ENCODE measurements around the gene PPP2R5D. TPM values are rescaled to one million over a fixed set of nuclear protein-coding genes. Genes with fewer than 3 reads are reported as not detected.
"Not testable (repeated sequence)": the region's sequence is repeated elsewhere in the genome, so short reads cannot be mapped to it uniquely, and the experiment has no call there.

The PPP2R5D gene
- polyA plus RNA-seq, 3 donors: 67.5 to 73.5 (median 70.1) TPM

GRCh38 chr6:42988486-42989020 is 4.2 kb downstream of the PPP2R5D start:
- no peak for DNase-seq (ENCODE audit: low read depth in 3 of 3, low spot score in 2 of 3)

GRCh38 chr6:42989923-42990322 is 5.6 kb downstream of the PPP2R5D start:
- DNase-seq (ENCODE audit: low read depth in 3 of 3, low spot score in 2 of 3): no peak

GRCh38 chr6:42993445-42993844 is 9.1 kb downstream of the PPP2R5D start:
- DNase-seq (ENCODE audit: low read depth in 3 of 3, low spot score in 2 of 3): no peak

GRCh38 chr6:42996513-42996912 is 12.1 kb downstream of the PPP2R5D start:
- DNase-seq (ENCODE audit: low read depth in 3 of 3, low spot score in 2 of 3): no peak

- not testable (repeated sequence) for DNase-seq (ENCODE audit: low read depth in 3 of 3, low spot score in 2 of 3)
These were observed 13.8 kb downstream of the PPP2R5D start for GRCh38 chr6:42998205-42998604.

GRCh38 chr6:43001843-43002242 is 17.5 kb downstream of the PPP2R5D start:
- DNase-seq (ENCODE audit: low read depth in 3 of 3, low spot score in 2 of 3): no peak

GRCh38 chr6:43005844-43006243 is 21.5 kb downstream of the PPP2R5D start:
- no peak for DNase-seq (ENCODE audit: low read depth in 3 of 3, low spot score in 2 of 3)

- no peak for DNase-seq (ENCODE audit: low read depth in 3 of 3, low spot score in 2 of 3)
These were observed 21.9 kb downstream of the PPP2R5D start for GRCh38 chr6:43006251-43006650.

- DNase-seq (ENCODE audit: low read depth in 3 of 3, low spot score in 2 of 3): no peak
These were observed 22.8 kb downstream of the PPP2R5D start for GRCh38 chr6:43007126-43007525.

GRCh38 chr6:43009124-43009523 is 24.8 kb downstream of the PPP2R5D start:
- no peak for DNase-seq (ENCODE audit: low read depth in 3 of 3, low spot score in 2 of 3)

- DNase-seq (ENCODE audit: low read depth in 3 of 3, low spot score in 2 of 3): no peak
These were observed 26.8 kb downstream of the PPP2R5D start for GRCh38 chr6:43011207-43011606.

- DNase-seq (ENCODE audit: low read depth in 3 of 3, low spot score in 2 of 3): no peak
These were observed 28.0 kb downstream of the PPP2R5D start for GRCh38 chr6:43012364-43012763.

- DNase-seq (ENCODE audit: low read depth in 3 of 3, low spot score in 2 of 3): no peak
These were observed 28.9 kb downstream of the PPP2R5D start for GRCh38 chr6:43013097-43013842.

GRCh38 chr6:43013843-43014433 is 29.6 kb downstream of the PPP2R5D start, which contains the start of the genes KLHDC3 and MEA1:
Gene KLHDC3 (plus strand): TSS chr6:43014249. CDS start chr6:43017193, 2,944 bp downstream.
Gene MEA1 (minus strand): TSS chr6:43013946. CDS start chr6:43013813, 133 bp downstream.
- peak; percentile 98 to 99 (median 99) for DNase-seq (ENCODE audit: low read depth in 3 of 3, low spot score in 2 of 3)

- no peak for DNase-seq (ENCODE audit: low read depth in 3 of 3, low spot score in 2 of 3)
These were observed 30.1 kb downstream of the PPP2R5D start for GRCh38 chr6:43014434-43014909.

GRCh38 chr6:43016176-43016942 is 32.0 kb downstream of the PPP2R5D start:
- DNase-seq (ENCODE audit: low read depth in 3 of 3, low spot score in 2 of 3): no peak

- no peak for DNase-seq (ENCODE audit: low read depth in 3 of 3, low spot score in 2 of 3)
These were observed 32.6 kb downstream of the PPP2R5D start for GRCh38 chr6:43016943-43017334.

- DNase-seq (ENCODE audit: low read depth in 3 of 3, low spot score in 2 of 3): no peak
These were observed 34.8 kb downstream of the PPP2R5D start for GRCh38 chr6:43019152-43019551.

GRCh38 chr6:43020052-43020705 is 35.8 kb downstream of the PPP2R5D start:
- no peak for DNase-seq (ENCODE audit: low read depth in 3 of 3, low spot score in 2 of 3)

- DNase-seq (ENCODE audit: low read depth in 3 of 3, low spot score in 2 of 3): no peak
These were observed 36.5 kb downstream of the PPP2R5D start for GRCh38 chr6:43020847-43021246.
